Bone marrow (tissue), 2 donors: ENCODE results near the gene ANGPT4.

ENCODE experiments used
- DNase-seq, 2 donors: peaks; one replicate each; lab custom pipeline; 2025; lab: John Stamatoyannopoulos, UW

Gene ANGPT4

DNA sequence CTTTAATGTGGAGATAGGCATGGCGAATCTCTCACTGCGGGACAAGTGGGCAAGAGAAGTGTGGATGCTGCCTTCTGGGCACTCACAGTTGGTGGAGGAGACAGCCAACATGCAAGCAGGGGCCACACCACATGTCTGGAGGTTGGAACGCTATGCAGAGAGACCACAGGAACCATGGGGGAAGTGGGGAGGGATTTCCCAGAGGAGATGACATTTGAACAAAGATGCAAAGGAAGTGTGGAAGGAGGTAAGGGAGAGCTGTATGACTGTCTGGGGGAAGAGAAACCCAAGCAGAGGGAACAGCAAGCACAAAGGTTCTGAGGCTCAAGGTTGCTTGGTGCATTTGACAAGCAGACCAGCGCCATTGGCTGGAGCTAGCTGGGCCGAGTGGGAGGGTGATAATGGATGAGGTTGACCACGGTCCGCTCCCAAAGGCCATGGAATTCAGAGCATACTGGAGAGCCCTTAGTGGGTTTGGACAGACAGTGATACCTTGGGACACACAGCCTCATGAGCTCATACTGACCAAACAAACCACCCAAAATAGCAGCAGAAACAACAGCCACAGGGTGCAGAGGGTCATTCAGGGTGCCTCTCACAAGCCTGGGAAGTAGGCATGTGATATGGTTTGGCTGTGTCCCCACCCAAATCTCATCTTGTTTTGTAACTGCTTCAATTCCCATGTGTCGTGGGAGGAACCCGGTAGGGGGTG is 90.3 kb downstream of the ANGPT4 start:
- no peak for DNase-seq

DNA sequence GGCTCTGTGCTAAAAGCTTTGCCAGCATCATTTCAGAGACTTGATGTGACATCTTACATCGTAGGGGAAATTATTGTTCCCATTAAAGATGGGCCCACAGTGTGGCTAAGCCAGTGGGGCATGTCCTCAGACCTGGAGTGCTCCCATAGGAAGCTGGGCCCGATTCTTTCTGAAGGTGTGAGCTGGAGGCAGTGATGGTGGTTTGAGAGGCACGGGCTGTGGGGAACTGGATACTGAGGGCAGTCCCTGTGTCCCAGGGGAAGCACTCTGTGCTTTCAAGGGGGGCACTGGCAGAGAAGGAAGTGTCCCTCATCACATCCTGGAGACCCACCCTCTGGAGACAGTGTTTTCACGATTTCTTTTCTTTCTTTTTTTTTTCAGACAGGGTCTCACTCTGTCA is 91.2 kb downstream of the ANGPT4 start:
- no peak for DNase-seq

DNA sequence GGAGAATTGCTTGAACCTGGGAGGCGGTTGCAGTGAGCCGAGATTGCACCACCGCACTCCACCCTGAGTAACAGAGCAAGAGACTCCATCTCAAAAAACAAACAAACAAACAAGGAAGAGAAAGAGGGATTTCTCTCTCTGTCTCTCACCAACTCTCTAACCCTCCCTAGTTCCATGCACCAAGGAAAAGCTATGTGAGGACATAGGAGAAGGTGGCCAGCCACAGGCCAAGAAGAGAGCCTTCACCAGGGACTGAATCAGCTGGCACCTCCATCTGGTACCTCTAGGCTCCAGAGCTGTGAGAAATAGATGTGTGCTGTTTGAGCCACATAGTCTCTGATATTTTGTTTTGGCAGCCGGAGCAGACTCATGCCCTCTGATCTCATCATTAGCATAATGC is 91.6 kb downstream of the ANGPT4 start:
- DNase-seq, result no peak

DNA sequence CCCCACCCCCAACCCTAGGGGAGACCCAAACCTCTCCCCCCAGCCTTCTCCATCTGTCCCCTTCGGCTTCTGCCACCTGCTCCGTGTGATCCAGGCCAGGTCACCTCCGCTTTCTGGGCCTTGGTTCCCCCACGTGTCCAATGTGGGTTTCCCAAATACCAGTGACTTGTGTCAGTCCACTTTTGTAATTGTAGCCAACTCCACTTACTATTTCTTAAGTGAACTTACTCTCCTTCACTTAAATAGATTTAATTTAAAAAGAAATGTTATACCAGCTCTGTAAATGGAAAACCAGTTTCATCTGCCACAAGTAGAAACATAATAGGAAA is 92.6 kb downstream of the ANGPT4 start:
- DNase-seq, result no peak

DNA sequence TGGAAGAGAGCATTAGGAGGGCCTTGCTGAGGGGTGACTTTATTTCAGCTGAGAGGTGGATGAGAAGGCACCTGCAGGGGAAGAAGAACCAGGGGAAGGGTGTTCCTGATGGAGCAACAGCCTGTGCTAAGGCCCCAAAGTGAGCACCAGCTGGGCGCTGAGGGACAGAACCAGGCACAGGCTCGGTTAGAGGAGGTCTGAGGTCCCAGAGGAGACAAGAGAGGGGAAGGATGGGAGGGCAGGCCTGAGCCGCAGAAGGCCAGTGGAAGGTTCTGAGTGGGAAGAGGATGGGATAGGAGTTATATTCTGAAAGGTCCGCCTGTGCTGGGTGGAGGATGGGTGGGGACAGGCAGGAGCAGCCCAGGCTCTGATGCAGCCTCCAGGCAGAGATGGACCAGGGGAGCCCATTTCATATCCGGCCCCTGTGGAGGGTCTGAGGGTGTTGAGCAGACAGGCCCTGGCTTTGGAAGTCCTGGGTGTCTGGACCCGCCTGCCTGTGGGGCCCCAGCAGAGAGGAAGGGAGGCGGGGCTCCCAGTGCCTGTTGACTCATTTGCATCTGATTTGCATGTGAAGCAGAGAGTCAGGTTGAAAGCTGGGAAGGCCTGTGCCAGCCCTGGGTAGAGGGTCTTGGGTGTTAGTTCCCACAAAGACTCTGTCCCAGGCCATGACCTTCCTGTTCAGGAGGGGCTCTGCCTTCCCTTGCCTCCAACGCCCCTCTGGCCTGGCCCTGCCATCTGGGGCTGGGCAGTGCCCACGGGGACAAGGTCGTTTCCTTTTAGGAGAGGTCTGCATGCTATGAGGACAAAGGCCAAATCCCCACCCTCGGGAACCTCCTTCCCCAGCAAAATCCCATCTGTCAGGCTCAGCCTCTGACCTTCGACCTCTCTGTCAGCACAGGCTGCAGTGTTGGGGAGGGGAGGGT is 93.2 kb downstream of the ANGPT4 start:
- DNase-seq, result no peak

DNA sequence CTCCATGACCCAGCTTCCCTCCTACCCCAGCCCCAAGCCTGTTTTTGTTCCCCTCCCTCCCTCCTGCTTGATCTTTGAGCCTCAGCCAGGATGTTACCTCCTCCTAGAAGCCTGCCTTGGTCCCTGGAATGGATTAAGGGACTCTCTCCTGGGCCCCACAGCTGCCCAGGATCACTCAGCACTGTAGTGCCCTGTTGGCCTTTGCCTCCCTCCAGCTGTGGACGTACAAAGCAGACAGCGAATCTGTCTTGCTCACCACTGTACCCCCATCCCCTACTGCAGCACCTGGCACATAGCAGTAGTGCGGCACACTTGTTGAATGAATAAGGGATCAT is 94.4 kb downstream of the ANGPT4 start:
- DNase-seq, result no peak

DNA sequence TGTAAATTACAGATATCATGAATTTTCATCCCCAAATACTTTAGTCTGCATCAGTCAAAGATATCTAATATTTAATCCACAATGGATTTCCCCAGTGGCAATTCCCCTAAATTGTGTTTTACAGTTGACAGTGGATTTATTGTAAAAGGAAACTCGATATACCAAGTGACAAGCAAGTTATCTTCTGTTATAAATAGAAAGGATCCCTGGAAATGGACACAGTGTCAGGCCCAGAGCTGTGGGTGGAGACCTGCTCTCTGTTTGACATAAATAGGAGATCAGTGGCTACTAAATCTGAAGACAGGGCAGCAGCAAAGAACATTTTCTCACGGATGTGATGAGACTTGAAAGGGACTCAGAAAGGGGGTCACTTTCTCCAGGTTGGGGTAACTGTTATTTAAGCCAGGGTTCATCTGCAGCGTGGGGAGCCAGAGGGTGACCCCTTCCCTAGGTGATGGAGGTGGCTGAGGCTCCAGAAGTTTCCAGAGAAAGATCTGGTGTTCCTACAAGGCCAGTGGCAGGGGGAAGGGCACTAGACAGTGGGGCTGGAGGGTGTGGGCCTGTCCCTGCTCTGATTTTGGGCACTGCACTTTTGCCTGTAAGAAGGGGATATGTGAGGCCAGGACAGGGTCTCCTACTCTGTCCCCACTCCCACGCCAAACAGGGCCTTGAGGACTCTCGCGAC is 94.9 kb downstream of the ANGPT4 start:
- DNase-seq, result no peak

DNA sequence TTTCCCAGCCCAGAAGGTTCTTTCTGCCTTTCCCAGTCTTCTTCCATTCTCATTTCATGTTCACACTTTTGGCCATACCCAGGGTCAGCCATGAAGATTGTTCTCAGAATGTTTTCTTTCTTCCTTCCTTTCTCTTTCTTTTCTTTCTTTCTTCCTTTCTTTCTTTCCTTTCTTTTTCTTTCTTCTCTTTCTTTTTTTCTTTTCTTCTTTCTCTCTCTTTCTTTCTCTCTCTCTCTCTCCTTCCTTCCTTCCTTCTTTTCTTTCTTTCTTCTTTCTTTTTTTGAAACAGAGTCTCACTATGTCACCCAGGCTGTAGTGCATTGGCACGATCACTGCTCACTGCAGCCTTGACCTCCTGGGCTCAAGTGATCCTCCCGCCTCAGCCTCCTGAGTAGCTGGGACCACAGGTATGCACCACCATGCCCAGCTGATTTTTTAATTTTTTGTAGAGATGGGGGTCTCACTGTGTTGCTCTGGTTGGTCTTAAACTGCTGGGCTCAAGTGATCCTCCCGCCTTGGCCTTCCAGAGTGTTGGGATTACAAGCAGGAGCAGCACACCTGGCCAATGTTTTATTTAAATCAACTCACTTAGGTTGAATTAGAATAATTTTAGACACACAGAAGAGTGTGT is 95.7 kb downstream of the ANGPT4 start:
- no peak for DNase-seq
